HG03039 (cell line): ENCODE measurements around the gene COPB2.
"Not testable (repeated sequence)": the region's sequence is repeated elsewhere in the genome, so short reads cannot be mapped to it uniquely, and the experiment has no call there.

Experiments
- ATAC-seq: cut with Tn5 transposase; IDR thresholded peaks from one replicate; pipeline ENCODE4 v1.9.1; 2021; ENCODE audit warnings: mild to moderate bottlenecking, moderate library complexity; ENCODE audit not compliant: unreplicated experiment

COPB2 gene

DNA sequence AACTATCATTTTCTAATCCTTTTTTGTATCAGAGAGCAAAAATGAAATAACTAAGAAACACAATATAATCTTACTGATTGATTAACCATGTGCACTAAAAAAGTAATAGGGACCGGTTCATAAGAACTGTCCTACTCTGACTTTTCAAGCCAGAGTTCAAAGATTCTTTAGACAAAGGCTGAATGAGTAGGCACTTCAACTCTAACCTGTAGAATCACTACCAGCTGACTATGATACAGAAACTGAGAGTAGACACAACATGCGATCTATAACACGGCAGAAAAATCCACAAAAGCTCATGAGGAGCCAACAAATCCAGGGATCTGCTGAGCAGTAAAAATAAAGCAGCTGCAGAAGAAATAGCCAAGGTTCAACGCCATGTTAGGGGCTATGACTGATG lies 8.9 kb downstream of the COPB2 start:
- no peak for ATAC-seq

DNA sequence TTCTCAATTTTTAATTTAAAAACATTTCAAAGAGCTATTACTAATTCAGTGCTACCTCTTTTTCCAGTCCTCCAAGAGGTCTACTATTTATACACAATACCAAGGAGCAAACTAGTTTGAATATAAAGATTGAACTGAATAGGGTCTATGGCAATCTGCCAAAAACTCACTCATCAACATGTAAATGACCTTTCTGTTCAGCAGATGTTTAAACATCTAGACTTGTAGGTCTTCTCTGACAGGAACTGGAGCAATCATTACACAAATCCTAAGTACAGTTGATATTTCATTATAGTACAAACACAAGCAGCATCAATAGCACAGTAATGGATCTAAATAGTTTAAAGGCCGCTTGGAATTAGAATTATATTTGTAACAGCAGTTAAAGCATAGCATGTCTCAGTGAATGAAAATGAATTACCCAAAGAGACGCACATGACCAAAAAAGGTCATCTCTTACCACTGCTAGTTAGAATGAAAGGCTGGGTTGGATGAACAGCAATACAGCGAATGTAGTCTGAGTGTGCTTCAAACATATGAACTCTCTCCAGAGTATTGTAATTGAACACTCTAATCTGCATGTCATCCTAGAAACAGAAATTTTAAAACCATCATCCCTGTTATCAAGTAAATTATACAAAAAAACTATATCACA lies 10.7 kb downstream of the COPB2 start:
- ATAC-seq = no peak

GRCh38 chr3:139377378-139377777 lies 12.1 kb downstream of the COPB2 start:
- no peak for ATAC-seq

DNA sequence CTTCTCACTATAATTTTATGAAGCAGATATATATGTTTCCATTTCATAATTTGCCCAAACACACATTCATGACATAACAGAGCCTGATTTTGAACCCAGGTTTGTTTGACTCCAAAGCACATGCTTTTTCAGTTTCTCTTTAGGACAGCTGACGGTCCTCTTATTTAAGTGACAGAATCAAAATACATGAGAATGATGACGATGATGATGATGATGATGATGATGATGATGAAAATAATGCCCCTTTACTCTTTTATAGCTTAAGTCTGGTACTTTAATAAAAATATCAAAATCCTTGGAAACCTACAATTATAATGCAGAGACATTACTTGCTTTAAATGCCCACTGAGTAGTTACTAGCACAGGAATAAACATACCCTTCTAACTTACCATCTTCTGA lies 15.3 kb downstream of the COPB2 start:
- ATAC-seq = no peak

GRCh38 chr3:139364549-139364948 lies 24.9 kb downstream of the COPB2 start:
- no peak for ATAC-seq

GRCh38 chr3:139361276-139361675 lies 28.2 kb downstream of the COPB2 start:
- no peak for ATAC-seq

DNA sequence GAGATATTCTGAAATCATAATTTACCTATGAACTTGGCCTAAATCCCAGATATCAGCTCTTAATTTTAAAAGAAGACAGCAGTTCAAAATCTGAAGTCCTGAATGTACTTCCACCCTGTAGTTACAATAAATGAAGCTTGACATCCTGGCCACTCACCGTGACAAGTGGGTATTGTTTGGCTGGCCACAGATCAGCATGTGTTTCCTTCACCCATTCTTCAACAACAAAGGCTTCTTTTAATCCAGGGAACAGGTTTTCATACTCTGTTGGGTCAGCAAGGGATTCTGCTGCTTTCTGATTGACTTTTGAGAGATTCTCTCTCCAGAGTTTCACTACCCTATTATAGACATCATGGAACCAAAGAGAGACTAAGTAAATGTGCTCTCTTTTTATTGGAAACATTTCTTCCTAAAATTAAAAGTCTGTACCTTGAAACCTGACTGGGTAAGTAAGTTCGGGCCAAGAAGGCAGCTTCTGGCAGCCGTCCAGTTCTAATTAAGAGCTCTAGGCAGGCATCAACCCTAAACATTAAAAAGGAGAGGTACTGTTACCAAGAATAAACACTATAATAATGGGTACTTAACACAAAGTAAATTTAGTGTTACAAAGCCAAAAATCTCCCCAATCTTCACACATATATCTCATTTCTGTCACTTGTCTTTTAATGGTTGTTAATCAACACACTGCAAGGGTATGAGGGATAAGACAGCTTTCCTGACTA lies 30.4 kb downstream of the COPB2 start:
- ATAC-seq = no peak

DNA sequence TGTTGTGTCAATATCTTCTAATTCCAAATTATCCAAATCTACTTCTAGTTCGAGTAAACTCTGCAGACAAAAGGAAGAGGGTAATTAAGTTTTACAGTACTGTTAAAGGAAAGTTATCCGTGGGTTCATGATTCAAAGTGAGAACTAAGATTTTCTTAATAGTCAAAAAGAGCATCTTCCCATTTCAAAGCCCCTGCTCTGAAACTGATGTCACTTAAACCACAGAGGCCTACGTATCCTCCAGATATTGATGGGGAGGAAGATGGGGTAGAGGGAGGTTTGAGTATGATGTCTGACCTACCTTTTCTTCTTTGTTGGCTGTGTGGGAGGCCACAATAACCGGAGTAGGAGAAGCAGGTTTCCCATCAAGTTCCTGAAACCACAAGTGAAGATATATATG lies 31.5 kb downstream of the COPB2 start:
- ATAC-seq = peak; percentile 60

DNA sequence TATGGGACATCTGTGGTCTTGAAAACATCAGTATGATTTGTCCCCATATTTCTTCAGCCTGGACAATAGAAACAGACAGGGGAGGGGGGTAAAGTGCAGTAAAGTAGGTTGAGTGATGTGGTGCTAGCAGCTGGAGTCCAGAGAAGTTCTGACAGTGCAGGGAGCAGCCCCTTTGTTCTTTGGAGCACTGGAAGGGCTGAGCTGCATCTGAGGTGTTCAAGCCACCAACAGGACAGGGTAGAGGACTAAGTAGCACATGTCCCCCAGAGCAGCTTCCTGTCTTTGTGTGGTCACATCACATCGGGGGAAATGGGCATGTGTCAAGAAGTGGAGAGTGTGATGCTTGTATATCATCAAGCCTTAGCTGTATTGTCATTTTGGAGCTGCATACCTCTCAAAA lies 33.6 kb downstream of the COPB2 start:
- no peak for ATAC-seq

DNA sequence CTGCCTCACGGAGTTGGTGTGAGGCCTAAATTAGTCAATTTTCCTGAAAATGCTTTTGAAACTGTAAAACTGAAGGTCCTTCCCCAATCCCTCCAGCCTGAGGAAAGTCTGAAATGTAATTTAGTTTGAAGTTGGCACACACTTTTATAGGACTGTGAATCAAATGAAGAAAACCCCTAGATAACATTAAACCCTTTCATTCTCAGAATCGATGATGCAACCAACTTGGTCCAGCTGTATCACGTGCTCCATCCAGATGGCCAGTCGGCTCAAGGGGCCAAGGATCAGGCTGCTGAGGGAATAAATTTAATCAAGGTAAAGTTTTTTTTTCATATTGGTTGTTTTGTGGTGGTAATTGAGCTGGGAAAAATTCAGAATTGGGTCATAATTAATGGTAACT lies 34.0 kb downstream of the COPB2 start:
- ATAC-seq = no peak

DNA sequence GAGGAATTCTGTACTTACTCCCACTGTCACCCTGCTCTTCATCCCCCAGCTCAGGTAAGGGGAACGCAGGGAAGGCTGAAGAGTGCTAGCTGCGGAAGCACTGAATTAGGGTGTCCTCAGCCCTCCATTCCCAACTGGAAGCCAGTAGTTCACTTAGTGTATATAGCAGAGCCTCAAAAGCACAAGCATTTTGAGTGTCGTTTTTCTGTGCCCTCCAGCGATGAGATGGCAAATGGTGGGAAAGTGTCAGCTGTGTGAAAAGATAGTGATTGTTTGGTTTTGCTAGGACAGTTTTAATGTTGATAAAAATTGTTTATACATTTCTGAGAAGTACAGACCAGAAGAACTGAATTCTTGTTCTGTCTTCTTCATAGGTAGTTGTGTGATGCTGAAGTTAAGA lies 34.8 kb downstream of the COPB2 start:
- ATAC-seq = no peak

GRCh38 chr3:139353920-139354556 lies 35.4 kb downstream of the COPB2 start:
- ATAC-seq = no peak

- ATAC-seq = no peak
These were observed 42.7 kb downstream of the COPB2 start for GRCh38 chr3:139346771-139347170.

DNA sequence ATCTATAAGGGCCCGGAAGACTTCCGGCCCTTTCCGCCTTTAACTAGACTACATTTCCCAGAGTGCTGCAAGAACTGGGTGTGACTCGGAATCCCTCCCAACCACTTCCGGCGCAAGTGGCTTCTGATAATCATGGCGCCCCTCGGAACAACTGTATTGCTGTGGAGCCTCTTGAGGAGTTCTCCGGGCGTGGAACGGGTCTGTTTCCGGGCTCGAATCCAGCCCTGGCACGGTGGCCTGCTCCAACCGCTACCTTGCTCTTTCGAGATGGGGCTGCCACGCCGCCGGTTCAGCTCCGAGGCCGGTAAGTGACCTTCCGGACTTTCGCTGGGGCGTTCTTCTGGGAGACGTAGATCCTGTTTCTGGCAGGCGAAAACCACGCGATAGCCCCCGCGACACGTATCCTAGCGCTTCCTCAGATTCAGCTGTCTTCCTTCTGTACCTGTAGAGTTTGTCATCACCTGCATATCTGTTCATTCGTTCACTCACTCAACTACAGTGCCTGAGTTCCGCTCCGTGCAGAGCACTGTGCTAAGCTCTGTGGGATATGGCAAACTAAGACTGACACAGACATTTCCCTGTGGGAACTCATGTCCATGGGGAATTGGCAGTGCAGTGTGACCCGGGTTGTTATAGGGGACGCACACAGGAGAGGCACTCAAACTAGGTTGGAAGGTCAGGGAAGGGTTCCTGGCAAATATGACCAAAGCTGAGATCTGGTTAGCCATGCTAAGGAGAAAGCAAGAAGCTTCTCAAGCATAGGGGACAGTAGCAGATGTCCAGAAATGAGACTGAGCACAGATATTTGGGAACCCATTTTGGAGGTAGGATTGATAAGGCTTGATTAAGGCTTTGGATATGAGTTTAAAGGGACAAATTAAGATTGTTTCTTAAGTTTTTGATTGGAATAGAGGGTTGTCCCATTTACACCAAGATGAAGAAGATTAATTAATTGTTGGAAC lies 45.3 kb downstream of the COPB2 start, which contains the start of gene MRPS22:
Gene MRPS22 (plus strand): TSS at position 126 of the 962 bp plus-strand sequence. CDS start 7 bp downstream, at position 133.
- ATAC-seq = peak; percentile 95

DNA sequence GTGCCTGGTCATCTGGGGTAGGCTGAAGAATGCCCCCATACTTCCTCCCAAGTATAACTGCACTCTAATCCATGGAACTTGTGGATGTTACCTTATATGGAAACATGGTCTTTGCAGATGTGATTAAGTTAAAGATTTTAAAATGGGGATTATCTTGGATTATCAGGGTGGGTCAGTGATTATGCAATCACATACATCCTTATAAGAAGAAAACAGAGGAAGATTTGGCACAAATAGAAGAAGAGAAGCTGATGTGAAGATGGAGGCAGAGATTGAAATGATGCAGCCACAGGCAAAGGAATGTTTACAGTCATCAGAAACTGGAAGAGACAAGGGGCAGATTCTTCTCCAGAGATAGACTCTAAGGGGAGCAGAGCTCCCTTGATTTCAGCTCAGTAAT lies 47.4 kb downstream of the COPB2 start:
- no peak for ATAC-seq

GRCh38 chr3:139340784-139341183 lies 48.7 kb downstream of the COPB2 start:
- ATAC-seq = no peak

GRCh38 chr3:139339219-139339906 lies 50.1 kb downstream of the COPB2 start:
- ATAC-seq = no peak

- ATAC-seq = no peak
These were observed 51.0 kb downstream of the COPB2 start for GRCh38 chr3:139338405-139338804.

DNA sequence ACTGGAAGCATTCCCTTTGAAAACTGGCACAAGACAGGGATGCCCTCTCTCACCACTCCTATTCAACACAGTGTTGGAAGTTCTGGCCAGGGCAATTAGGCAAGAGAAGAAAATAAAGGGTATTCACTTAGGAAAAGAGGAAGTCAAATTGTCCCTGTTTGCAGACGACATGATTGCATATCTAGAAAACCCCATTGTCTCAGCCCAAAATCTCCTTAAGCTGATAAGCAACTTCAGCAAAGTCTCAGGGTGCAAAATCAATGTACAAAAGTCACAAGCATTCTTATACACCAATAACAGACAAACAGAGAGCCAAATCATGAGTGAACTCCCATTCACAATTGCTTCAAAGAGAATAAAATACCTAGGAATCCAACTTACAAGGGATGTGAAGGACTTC lies 54.8 kb downstream of the COPB2 start:
- ATAC-seq = not testable (repeated sequence)

- ATAC-seq = no peak
These were observed 57.4 kb downstream of the COPB2 start for GRCh38 chr3:139332092-139332491.
